Kidney glomerular epithelial cell (primary cell): ENCODE results near the gene BMP7.

Experiments used
- DNase-seq: peaks from one replicate; lab custom pipeline; 2025; lab: John Stamatoyannopoulos, UW

The BMP7 gene

DNA sequence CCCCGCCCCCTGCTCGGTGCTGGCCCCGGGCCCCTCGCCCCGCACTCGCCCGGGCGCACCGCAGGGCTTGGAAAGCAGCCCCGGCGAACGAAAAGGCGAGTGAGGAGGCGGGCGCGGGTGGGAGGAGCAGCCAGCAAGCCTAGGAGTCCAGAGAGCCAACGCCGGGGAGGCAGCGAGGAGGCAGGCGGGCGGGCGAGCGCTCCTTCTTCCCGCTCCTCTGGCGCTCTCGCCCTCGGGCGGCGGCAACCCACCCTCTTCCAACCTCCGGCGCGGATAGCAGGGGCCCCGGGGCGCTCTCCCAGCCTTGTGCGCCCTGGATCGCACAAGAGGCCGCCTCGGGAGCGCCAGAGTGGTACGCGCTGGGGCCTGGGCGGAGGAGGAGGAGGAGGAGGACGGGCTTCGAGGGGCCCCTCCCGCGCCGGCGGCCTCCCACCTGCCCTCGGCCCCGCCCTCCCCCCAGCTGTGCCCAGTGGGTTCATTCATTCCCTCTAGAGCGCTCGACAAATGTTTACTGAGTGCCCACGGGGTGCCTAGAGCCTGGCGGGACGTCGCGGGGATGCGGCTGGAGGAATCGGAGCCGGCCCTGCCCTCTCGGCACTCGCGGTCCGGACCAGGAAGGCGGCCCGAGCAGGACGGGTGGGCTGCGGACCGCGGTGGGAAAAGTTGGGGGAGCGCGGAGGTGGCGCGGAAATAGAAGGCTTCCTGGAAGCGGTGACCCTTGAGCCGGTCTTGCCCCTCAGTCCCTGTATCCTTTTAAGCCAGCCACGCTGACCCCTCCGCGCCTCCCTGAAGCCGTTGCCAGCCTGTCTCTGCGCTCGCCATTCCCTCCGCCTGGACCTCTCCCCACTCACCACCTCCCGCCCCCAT lies at the start of gene BMP7:
BMP7 (minus strand) TSS at position 351 of the 867 bp plus-strand sequence. CDS start 519 bp downstream, outside the sequence.
- DNase-seq, result peak; percentile 39

DNA sequence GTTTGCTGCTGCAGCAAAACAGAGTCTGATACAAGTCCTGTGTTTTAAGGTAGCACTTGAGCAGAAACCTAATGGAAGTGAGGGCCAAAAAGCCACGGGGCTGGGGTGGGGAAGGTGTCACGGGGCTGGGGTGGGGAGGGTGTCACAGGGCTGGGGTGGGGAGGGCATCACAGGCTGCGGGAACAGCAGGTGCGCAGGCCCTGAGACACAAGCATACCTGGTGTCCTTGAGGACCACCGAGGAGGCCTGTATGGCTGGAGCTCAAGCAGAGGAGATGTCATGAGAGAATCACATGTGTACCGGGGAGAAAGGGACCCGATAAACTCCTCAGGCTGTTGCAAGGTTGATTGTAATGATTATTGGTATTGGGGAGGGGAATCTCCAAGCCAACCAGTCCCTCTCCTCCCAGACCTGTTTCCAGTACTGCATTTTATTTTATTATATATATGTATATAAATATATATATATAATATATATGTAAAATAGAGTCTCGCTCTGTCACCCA lies 49.6 kb upstream of the BMP7 start:
- no peak for DNase-seq

DNA sequence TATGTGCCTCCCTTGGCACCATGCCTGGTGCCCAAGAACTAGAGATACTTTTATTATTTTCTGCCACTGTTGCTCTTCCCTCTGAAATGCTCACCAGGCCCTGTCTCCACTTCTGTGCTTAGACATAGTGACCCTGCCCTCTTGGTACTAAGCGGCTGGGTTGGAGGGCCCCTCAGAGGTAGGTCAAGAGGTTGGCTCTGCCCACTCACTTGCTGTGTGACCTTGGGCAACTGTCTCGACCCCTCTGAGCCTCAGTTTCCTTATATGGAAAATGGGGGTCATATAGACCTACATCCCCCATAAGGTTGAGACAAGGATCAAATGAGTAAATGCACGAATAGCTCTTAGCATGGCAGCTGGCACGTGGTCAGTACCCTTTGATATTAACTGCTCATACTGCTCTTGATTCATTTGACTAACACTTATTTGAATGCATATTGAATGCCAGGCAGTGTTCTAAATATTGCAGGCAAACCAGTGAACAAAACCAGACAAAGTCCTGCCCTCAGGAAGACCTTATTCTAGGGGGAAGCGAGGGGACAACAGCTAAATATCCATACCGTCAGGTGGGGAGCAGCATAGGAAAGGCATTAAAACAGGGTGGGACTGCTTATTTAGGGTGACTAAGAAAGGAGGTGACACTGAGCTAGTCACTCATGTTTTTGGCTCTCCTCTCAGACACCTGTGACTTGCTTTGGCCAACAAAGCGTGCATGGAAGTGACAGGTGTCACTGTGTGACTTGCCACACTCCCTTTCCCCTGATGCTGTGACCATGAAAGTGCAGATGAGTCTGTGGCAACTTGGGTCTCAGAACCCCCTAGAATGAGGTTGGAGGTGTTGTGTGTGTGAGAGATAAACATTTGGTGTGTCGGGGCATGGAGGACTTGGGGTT lies 48.9 kb upstream of the BMP7 start:
- DNase-seq, result no peak

DNA sequence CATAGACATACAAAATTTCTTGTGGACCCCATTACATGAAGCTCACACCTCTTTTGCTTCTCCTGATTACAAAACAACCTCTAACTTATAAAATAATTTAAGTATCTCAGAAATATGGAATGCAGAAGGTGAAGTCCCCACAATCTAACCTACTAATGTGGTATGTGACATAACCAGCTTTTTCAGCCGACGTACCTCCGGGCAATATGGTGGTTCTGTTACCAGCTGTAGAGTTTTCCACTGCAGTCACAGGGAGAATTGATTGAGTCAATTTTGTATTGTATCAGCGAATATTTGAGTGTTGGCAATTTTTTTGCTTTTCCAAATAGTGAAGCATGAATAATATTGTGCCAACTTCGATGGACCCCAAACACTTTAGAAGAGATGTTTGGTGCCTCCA lies 47.5 kb upstream of the BMP7 start:
- DNase-seq, result no peak

DNA sequence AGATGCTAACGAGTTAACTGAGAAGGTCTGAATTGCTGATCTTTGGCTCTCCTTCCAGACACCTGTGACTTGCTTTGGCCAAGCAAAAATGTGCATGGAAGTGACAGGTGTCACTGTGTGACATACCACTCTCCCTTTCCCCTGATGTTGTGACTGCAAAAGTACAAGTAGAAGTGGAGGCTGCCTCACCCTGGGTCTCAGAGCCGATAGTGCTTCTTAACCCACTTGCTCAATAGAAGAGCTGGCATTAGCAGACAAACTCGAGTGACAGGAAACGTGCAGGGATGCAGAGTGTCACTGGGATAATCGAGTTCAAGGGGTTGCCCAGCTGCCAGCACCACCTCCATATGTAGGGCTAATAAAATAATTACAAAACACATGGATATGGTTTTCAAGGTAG lies 46.8 kb upstream of the BMP7 start:
- no peak for DNase-seq

DNA sequence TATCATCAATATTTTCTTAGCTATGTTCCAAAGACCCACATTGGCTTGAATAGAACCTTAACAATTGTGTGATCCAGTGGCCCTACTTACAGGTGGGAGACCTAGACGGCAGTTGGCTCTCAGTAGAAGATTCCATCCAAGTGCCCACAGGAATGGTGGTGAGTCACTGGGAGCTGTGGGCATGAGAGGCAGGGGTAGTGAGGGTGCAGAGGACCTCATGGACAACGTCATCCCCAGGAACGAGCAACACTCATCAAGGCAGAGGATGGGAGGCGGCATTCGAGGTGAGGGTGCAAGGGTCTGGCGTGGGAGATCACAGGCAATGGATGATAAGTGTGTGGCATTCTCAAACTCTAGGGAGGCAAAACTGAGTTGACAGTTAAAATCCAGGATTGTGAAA lies 45.7 kb upstream of the BMP7 start:
- DNase-seq, result no peak

DNA sequence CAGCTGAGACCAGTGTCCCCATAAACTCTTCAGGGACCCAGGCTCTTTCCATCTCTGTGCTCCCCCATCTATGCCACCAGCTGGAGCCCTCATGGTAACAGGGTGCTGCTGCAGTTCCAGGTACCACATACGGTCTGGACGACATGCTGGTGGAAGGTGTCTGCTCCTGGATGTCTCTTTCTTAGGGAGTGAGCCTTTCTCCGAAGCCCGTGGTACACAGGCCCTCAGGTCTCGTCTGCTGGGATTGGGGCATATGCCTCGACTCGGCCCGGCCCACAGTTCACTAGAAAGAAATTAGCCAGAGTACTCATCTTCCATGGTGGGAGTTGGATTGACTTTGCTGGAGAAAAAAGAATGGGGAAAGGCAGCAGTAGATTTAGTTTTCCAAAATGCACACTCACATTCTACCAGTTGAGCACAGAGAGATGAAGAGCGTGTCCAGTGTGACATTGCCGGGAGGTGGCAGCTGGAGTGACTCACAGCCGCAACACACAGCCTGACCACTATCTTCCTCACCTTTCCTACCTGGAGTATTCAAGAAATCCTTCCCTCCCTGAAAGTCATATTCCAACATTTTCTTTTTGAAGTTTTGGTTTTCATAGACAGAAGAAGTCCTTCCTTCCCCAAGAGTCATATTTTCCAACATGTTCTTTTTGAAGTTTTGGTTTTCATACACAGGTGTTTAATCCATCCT lies 44.5 kb upstream of the BMP7 start:
- DNase-seq, result no peak

DNA sequence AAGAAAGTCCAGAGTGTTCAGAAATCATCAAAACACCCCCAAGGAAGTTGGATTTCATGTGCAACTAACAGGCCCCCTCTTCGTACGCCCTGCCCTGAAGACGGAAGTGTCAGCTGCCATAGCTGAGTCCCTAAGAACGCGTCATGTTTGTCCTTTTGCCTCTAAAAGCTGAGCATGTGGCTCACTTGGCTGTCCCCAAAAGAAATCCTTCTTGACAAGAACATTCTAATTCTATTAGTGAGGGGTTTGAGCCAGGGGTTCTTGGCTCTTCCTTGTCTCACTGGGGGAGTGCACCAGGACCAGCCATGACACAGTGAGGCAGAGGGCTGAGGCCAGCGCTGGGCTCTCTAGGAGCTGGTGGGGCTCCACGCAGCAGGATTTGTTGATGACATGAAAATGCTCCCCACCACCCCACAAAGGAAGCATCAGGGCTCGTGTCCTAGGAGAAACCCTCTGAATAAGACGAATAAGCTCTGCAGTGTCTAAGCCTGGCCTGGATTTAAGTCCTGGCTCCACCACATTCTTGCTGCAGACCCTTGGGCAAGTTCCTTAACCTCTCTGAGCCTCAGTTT lies 43.2 kb upstream of the BMP7 start:
- no peak for DNase-seq

DNA sequence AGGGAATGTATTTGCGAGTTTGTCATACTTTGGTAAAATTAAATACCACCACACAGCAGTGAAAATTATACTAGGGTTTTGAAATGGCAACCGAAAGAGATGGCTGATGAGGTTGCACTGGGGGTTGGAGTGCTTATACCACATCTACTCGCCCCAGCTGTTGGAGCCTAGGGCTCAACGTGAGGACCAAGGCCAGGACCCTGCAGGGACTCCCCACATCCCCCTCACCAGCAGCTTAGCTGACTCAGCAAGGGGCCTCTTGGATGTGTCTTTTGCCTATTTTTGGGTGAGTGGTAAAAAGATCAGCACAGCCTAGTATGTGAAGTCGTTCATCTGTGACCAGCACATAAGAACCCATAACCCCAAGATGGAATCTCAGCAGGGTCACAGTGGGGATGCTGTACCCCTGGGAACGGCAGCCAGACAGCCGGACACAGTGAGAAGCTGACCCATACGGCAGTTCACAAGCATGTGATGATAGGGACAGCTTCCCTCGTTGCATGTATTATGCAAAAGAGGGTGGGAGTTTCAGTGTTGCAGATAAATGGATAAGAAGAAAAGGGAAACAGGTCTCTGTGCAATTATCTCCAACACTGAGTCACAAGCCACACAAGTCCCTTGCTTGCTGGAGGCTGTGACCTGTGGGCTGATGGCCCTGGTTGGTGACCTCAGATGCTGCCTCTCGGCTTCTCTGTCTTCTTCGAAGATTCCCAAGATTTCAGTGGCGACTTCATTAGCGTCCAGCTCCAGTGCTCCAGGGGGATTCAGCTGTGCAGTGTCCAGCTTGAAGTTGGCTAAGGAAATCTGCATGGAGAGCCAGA lies 42.2 kb upstream of the BMP7 start:
- DNase-seq, result no peak

DNA sequence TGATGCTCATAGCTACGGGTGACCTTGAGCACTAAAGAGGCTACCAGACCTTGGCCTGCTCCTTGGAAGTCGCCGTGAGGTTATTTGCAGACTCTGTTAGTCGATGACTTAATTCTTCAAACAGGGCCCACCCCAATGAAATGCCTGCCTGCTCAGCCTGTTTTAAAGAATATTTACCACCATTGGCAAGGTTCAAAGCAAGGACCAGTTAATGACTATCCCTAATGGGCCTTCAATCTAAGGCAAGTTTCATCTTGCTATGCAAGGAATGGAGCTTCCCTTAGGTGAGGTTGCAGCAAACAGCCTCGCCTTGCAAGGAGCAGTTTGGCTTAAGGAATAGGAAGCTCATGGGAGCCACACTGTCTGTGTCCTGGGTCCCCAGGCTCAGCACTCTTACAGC lies 40.3 kb upstream of the BMP7 start:
- DNase-seq, result no peak

DNA sequence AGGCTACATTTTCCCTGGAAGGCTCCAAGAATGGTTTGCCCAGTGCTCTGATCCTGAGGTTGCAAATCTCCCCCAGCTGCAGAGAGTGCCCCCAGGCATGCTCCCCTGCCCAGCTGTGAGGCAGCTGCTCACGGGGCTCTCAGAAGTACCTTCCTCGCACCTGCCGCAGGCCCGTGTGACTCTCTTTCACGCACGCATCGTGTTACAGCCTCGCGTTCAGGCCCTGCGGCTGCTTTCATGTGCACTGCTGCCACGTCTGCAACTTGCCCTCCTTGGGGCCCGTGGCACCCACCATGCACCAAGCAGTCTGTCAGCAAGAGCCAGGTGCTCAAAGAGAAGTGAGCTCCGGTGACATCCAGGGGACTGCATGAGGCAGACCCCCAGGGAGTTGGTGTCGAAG lies 34.6 kb upstream of the BMP7 start:
- DNase-seq, result no peak

DNA sequence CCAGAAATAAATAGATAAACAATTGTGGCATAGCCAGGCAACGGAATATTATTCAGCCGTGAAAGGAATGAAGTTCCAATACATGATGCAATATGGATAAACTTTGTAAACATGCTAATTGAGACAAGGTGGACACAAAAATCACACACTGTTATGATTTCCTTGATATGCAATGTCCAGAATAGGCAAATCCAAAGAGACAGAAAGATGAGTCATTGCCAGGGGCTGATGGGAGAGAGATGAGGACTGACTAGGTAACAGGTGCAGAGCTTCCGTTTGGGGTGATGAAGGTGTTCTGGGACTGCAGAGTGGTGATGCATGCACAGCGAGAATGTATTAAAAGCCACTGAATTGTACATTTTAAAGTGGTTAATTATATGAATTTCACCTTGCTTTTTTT lies 32.0 kb upstream of the BMP7 start:
- DNase-seq, result no peak

DNA sequence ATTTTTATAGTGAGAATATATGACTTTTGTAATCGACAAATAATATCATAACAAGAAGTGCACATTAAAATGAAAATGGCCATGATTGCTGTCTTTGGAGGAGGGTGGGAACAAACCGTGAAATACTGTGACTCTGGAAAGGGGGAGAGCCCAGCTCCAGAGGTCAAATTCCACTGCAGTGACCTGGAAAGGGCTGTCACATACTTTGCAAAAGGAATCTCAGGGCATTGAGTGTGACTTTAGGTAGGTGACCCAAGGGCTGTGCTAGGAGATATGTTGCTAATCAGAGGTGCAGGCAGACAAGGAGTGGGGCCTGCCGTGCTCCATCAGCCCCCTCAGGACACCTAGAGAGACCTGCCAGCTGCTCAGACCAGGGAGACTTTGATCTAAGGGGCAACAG lies 28.1 kb upstream of the BMP7 start:
- peak; percentile 10 for DNase-seq

DNA sequence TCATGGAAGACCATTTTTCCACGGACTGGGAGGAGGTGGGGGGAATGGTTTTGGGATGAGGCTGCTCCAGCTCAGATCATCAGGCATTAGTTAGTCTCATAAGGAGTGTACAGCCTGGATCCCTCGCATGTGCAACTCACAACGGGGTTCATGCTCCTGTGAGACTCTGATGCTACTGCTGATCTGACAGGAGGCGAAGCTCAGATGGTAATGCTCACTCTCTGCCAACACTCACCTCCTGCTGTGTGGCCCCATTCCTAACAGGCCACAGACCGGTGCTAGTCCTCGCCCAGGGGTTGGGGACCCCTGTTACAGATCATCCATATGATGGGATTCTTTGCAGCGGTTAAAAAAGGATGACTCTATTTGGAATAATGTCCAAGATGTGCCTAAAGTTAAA lies 27.6 kb upstream of the BMP7 start:
- no peak for DNase-seq

DNA sequence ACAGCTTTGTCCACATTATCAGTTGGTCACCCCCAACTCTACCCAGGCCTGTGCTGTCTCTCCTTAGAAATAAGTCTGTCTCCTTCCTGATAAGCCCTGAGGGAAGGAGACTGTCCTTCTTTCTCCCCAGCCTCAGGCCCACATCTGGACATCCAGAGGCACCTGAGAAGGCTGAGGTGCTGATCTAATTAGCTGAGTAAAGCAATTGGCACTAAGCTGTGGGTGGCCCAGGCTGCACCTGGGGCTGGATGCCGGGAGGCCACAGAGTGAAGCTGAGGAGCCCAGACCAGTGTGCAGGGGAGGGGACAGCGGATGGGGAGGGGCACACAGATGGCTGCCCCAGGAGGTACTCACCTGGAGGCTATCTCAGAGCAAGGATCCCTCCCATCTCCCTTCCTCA lies 26.2 kb upstream of the BMP7 start:
- DNase-seq, result no peak

DNA sequence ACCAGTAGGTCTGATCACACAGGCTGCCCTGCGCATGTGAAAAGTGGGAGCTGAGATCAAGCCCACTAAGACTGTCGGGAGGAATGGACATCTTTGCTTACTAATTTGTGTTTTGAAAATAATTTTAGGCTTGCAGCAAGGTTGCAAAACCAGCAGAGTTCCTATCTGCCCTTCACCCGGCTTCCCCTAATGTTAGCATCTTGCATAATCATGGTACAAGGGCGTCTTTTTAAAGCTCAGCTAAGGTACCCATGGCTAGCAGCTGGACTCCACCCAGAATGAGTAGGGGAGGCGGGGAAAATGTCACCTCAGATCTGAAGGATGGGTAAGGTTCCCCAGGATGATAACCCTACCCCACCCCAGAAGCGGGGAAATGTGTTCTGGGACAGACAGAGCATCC lies 25.3 kb upstream of the BMP7 start:
- no peak for DNase-seq

DNA sequence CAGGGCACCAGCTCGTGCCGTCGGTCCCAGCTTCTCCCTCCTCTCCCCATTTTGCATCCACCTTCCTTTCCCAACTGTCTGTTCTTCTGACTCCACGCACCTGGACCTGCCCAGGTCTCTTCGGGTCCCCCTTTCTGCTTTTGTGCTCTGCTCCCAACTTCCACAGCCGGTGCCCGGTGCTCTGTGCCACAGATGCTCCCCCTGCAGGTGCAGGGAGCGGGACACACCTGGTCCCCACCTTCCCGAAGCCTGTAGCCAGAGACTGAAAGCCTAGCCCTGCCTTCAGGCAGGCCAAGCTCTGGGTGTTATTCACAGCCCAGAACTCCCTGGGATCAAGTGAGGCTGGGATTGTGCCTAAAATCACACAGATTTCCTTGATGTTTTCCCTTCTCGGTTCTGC lies 24.6 kb upstream of the BMP7 start:
- DNase-seq, result no peak

DNA sequence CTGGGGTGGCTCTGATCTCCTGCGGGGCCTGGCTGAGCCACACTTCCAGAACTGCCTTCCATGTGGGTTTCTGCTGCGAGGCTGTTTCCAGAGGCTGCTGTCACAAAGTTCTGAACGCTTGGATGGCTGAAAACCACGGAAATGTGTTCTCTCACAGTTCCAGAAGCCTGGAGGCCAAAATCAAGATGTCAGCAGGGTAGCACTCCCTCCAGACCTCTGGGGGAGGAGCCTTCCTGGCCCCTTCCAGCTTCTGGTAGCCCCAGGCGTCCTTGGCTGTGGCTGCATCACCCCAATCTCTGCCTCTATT lies 23.7 kb upstream of the BMP7 start:
- DNase-seq, result no peak

DNA sequence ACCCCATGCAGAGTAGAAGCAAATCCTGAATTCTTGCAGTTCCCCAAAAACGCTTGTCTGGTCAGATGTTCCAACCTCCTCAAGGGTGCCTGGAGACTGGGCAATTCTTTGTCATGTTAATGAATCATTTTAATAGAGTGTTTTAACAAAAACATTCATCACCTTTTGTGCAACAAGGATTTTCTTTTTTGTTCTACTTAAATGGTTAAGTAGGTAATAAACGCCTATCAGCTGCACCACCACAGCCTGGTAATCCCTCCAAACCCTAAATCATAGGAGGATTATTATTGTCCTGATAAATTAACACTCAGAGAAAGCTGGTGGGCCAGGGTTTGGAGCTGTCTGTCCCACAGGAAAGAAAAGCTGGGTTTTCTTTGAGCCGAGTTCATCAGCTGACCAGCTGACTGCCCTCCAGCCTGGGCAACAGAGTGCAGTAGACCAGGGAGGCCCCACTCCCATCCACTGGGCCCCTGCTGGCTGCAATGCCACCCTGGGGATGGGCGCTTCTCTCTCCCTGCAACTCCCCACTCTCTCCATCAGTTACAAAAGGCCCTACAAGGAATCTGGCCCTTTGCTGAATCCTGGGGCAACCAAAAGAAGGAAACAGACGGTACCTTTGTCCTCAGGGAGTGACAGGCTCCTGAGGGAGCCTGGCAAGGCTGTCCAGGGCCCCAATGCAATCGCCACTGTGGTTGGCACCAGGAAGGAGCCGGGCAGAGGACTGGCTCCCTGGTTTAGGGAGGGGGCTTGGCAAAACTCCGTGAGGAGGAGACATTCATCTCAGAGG lies 23.1 kb upstream of the BMP7 start:
- DNase-seq, result peak; percentile 5

DNA sequence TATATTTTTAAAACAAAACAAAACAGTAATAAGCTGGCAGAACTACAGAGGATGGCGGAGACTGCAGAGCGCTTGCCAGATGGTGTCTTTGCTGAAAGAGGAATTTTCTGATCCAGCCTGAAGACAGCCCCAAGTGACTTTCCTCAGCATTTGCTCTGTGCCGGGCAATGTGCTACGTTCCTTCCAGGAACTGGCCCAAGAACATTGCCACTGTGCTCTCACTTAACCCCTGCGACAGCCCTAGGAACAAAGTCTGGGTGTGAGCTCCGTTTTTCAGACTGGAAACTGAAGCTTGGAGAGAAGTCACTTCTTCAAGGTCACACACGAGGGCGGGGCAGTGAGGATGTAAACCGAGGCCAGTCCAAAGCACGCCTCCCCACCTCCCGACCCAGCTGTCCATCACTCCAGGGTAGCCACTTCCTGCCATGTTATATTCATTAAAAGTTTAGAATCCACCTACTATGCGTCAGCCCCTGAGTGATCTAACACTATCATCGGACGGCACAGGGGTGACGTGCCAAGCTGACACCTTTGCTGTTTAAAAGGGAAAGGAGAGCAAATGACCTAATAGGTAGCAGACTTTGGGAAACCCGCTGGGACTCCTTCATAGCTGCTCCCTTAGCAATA lies 22.3 kb upstream of the BMP7 start:
- peak; percentile 35 for DNase-seq
